Fibroblast of skin of left biceps (primary cell): ENCODE results near the gene CASK.

Experiments used
- DNase-seq, 2 experiments: peaks; one replicate each; pipeline ENCODE4 v3.0.0-alpha.2; 2013; ENCODE audit warnings: low read depth in 2 of 2

The CASK gene

GRCh38 chrX:41473936-41474725 lies 449.2 kb downstream of the CASK start:
- DNase-seq: no peak

GRCh38 chrX:41472231-41472815 lies 451.0 kb downstream of the CASK start:
- DNase-seq: no peak

- no peak for DNase-seq
These were observed 451.6 kb downstream of the CASK start for GRCh38 chrX:41471786-41472185.

- no peak for DNase-seq
These were observed 452.6 kb downstream of the CASK start for GRCh38 chrX:41470706-41471105.

GRCh38 chrX:41468647-41469323 lies 454.6 kb downstream of the CASK start:
- DNase-seq: no peak
